Nephron progenitor cell (in vitro differentiated cells): ENCODE data around the gene FITM1.
A peak's percentile ranks its signal among the peaks of the same experiment; 100 is the strongest.

Source experiments
- DNase-seq: peaks from one replicate; pipeline ENCODE4 v3.0.0; 2021
- H3K27ac Mint-ChIP-seq: 2 replicates; pipeline ENCODE4 v1.8.0; 2021; ENCODE audit warnings: mild to moderate bottlenecking, moderate library complexity, mixed read lengths
- H3K27me3 Mint-ChIP-seq: 2 replicates; pipeline ENCODE4 v1.8.0; 2021; ENCODE audit warnings: mild to moderate bottlenecking, low read depth, mixed read lengths; ENCODE audit not compliant: poor library complexity
- H3K36me3 Mint-ChIP-seq: 2 replicates; pipeline ENCODE4 v1.8.0; 2021; ENCODE audit warnings: low read depth, mixed read lengths
- H3K4me1 Mint-ChIP-seq: 2 replicates; pipeline ENCODE4 v1.8.0; 2021; ENCODE audit warnings: mixed read lengths
- H3K4me3 Mint-ChIP-seq: 2 replicates; pipeline ENCODE4 v1.8.0; 2021; ENCODE audit warnings: mild to moderate bottlenecking, moderate library complexity, mixed read lengths
- H3K9me3 Mint-ChIP-seq: 2 replicates; pipeline ENCODE4 v1.8.0; 2021; ENCODE audit warnings: mild to moderate bottlenecking, moderate library complexity, mixed read lengths
- TF ChIP-seq, protein P1 (sequence below): fragments of 200-600 bp; sonication (generic); IDR thresholded peaks from 2 replicates; pipeline ENCODE4 v1.5.0; 2021; ENCODE audit warnings: antibody characterized with exemption

Gene FITM1

DNA sequence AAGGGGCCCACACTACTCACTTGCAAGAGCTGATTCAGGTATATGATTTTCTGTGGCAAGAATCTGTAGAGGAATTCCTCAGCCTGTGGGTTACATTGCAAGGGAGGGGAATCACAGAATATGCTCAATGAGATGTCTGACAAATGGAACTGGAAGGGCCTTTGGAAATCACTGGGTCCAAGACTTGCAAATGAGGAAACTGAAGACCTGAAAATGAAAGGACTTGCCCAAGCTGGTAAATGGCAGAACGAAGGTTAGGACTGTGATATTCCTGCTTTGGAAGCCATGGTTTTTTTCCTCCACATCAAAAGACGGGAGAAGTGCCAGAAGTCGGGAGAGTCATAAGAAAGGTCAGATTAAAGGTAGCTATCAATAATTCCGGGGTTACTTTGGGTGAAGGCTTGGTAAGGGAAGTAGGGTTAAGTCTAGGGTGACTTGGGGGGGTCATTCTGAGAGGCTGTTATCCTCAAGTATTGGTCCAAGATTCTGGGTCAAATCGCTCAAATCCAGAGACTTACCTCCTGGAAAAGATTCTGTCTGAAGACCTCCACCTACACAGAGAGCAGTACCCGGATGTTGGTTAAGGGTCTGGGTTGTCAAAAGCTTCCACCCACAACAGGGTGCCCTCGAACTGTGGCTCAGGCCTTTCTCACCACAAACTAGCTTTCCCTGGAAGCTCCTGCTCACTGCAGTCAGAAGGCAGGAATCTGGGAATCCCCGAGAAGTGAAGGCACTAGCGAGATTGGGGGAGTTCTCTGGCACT is 15.4 kb downstream of the FITM1 start:
- Mint-ChIP-seq H3K4me3 (peak overlapping the region; percentile 98), H3K27me3 (no peaks in the 10 kb centered on the region), H3K27ac (peak overlapping the region; percentile 80), H3K36me3 (peaks cover 28% of the 10 kb centered on the region), H3K9me3 (no peaks in the 10 kb centered on the region), H3K4me1 (peaks cover 52% of the 10 kb centered on the region)
- TF ChIP-seq, protein P1, sequence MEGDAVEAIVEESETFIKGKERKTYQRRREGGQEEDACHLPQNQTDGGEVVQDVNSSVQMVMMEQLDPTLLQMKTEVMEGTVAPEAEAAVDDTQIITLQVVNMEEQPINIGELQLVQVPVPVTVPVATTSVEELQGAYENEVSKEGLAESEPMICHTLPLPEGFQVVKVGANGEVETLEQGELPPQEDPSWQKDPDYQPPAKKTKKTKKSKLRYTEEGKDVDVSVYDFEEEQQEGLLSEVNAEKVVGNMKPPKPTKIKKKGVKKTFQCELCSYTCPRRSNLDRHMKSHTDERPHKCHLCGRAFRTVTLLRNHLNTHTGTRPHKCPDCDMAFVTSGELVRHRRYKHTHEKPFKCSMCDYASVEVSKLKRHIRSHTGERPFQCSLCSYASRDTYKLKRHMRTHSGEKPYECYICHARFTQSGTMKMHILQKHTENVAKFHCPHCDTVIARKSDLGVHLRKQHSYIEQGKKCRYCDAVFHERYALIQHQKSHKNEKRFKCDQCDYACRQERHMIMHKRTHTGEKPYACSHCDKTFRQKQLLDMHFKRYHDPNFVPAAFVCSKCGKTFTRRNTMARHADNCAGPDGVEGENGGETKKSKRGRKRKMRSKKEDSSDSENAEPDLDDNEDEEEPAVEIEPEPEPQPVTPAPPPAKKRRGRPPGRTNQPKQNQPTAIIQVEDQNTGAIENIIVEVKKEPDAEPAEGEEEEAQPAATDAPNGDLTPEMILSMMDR = no peak
- no peak for DNase-seq

DNA sequence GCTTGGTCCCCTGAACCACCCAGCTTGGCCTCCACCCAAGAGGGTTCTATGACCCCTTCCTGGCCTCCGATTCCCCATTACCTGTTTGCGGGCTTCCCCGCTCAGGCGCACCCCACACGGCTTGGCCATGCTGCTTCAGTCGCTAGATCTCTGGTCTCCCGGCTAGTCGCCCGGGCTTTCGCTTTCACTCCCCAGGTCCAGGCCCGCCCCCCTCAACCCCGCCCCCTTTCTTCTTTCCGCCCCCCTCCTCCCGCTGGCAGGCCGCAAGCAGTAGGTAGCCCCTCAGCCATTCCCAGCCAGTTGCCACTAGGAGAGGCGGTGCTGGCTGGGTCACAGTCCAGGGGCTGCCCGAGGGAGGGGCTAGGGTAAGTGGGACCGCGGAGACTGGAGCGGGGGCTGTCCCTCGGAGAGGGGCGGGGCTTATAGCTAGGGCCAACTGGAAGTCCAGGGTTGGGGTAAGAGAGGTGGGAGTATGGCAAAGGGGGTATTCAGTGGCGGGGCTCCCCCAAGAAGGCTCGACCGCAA is 16.1 kb downstream of the FITM1 start, which contains the start of gene PSME2:
Gene PSME2 (minus strand): TSS at position 158 of the 525 bp plus-strand sequence. CDS start 29 bp downstream, at position 129.
- TF ChIP-seq, protein P1 = no peak
- H3K36me3 Mint-ChIP-seq = peaks cover 34% of the 10 kb centered on the region
- H3K27me3 Mint-ChIP-seq = no peaks in the 10 kb centered on the region
- peaks cover 51% of the 10 kb centered on the region for H3K4me1 Mint-ChIP-seq
- H3K27ac Mint-ChIP-seq = peak within 1 kb of the TSS; percentile 93
- peak; percentile 97 for DNase-seq
- peak within 1 kb of the TSS; percentile 98 for H3K4me3 Mint-ChIP-seq
- H3K9me3 Mint-ChIP-seq = no peaks in the 10 kb centered on the region

DNA sequence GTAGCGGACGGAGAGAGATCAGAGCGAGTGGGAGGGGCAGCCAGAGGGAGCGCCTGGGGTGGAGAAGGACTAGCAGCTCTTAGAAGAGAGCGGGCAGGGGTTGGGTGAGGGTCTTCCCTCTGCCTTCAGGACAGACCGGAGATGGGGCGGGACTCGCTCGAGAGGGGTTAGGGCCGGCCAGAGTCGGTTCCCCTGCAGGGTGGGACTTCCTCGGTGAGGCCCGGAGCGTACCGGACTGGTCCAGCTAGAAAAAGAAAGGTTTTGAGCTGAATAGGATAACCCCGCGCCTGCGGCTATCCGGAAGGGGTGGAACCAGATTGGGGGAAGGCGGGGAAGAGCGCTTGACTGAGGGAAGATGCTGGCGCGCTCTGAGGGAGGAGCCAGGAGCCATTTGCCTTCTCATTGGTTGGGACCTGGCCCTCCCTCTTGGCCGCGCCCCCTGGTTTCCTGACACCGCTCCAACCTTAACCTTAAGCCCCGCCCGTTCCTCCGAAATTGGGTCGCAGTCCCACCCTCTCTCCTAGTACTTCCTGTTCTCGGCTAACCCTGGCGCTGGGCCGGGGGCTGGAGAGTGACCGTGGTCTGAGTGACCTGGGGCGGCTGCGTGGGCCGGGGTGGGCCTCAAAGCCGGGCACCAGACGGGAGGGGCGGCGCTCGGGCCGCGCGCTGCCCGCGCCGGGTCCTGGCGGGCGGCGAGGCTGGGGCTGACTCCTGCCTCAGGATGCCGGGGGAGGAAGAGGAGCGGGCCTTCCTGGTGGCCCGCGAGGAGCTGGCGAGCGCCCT is 16.7 kb downstream of the FITM1 start, which contains the start of gene RNF31:
Gene RNF31 (plus strand): TSS at position 521 of the 783 bp plus-strand sequence. CDS start 201 bp downstream, at position 722.
- peak within 1 kb of the TSS; percentile 98 for H3K4me3 Mint-ChIP-seq
- H3K9me3 Mint-ChIP-seq = no peaks in the 10 kb centered on the region
- peaks cover 39% of the 10 kb centered on the region for H3K36me3 Mint-ChIP-seq
- peaks cover 47% of the 10 kb centered on the region for H3K4me1 Mint-ChIP-seq
- peak; percentile 97 for DNase-seq
- peak within 1 kb of the TSS; percentile 93 for H3K27ac Mint-ChIP-seq
- TF ChIP-seq, protein P1 = no peak
- no peaks in the 10 kb centered on the region for H3K27me3 Mint-ChIP-seq

DNA sequence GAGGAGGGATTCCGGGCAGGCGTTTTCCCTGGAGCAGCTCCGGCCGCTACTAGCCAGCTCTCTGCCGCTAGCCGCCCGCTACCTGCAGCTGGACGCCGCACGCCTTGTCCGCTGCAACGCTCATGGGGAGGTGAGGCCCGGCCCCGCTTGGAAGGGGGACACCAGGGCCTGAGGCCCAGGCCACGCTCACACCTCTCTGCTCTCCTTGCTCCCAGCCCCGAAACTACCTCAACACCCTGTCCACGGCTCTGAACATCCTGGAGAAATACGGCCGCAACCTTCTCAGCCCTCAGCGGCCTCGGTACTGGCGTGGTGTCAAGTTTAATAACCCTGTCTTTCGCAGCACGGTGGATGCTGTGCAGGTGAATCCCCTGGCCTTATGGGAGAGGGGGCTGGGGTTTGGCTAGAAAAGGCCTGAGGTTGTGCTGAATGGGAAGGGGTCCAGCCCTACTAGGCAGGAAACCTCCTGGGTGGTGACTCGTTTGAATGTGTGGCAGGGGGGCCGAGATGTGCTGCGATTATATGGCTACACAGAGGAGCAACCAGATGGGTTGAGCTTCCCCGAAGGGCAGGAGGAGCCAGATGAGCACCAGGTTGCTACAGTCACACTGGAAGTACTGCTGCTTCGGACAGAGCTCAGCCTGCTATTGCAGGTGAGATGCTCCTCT is 17.4 kb downstream of the FITM1 start:
- peak overlapping the region; percentile 98 for H3K4me3 Mint-ChIP-seq
- peak overlapping the region; percentile 36 for H3K27ac Mint-ChIP-seq
- H3K36me3 Mint-ChIP-seq = peaks cover 47% of the 10 kb centered on the region
- H3K27me3 Mint-ChIP-seq = no peaks in the 10 kb centered on the region
- peaks cover 43% of the 10 kb centered on the region for H3K4me1 Mint-ChIP-seq
- no peak for DNase-seq
- H3K9me3 Mint-ChIP-seq = no peaks in the 10 kb centered on the region
- TF ChIP-seq, protein P1 = no peak

DNA sequence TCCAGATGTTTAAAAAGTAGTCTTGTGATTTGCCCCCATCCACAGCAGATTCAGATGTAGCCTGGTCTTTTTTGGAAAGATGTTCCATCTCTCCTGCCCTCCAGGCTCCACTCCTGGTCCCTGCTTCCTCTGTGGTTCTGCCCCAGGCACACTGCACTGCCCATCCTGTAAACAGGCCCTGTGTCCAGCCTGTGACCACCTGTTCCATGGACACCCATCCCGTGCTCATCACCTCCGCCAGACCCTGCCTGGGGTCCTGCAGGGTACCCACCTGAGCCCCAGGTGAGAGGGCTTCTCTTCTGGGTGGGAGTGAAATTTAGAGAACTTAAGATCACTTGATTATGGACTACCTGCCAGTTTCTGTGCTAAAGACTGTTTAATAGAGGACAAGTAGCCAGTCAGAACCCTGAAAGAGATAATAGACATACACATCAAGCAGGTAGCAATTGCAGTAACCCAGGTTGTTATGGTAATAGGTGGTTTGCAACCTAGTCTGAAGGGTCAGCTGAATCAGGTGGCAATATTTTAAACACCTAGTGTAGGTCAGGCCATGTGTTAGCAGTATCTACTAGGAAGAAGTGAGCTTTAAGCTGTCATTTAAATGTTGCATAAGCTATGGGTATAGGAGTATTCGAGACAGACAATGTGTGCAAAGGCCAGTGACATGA is 19.0 kb downstream of the FITM1 start:
- Mint-ChIP-seq H3K9me3 (no peaks in the 10 kb centered on the region), H3K27me3 (no peaks in the 10 kb centered on the region), H3K4me3 (peak overlapping the region; percentile 98), H3K36me3 (peaks cover 46% of the 10 kb centered on the region), H3K4me1 (peaks cover 40% of the 10 kb centered on the region), H3K27ac (no peak overlapping the region)
- DNase-seq = no peak
- TF ChIP-seq, protein P1 = no peak
